Mononuclear cell (primary cell): ENCODE measurements around the gene MEGF11. TPM values are rescaled to one million over a fixed set of nuclear protein-coding genes. Genes with fewer than 3 reads are reported as not detected.

Experiments
- H3K27me3 ChIP-seq: 2 replicates; pipeline ENCODE4 v1.6.0; 2011; ENCODE audit warnings: low read length, control low read depth; ENCODE audit not compliant: insufficient read depth
- H3K4me1 ChIP-seq: 2 replicates; pipeline ENCODE4 v1.5.1; 2011; ENCODE audit warnings: mild to moderate bottlenecking, low read length, control low read depth; ENCODE audit not compliant: insufficient read depth
- H3K4me3 ChIP-seq: 2 replicates; pipeline ENCODE4 v1.5.1; 2011; ENCODE audit warnings: mild to moderate bottlenecking, low read length, moderate library complexity
- H3K9me3 ChIP-seq: 2 replicates; pipeline ENCODE4 v1.5.1; 2011; ENCODE audit warnings: low read depth, mild to moderate bottlenecking, control low read depth, low read length
- total RNA-seq: library from RNA; depleted of rRNA; stranded (reverse); fragments of >200 nt; gene quantifications from one replicate; pipeline ENCODE4 v1.2.3, GENCODE V29; 2012

Gene MEGF11
- total RNA-seq, 1 donor, result not detected

DNA sequence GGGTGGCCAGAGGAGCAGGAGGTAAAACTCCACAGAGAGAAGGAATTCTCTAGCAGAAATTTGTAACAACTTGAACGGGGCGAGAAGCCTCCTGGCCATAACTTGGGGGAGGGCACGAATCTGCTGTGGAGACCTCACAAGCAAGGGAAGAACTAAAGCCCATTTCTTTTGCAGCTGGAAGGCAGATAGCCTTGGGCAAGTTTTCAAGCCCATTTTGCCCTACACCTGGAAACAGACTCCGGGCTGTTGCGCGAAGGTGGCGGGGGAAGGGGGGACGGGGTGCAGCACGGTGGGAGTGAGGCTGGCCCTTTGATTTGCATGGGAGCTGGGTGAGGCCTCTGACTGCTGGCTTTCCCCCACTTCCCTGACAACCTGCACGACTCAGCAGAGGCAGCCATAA, 168.8 kb downstream of the MEGF11 start:
- Histone ChIP-seq H3K4me3 (no peak overlapping the region), H3K4me1 (no peaks in the 10 kb centered on the region), H3K9me3 (no peaks in the 10 kb centered on the region), H3K27me3 (no peaks in the 10 kb centered on the region)

GRCh38 chr15:66080717-66081398, 172.7 kb downstream of the MEGF11 start:
- H3K27me3 ChIP-seq, result no peaks in the 10 kb centered on the region
- no peaks in the 10 kb centered on the region for H3K4me1 ChIP-seq
- no peaks in the 10 kb centered on the region for H3K9me3 ChIP-seq
- H3K4me3 ChIP-seq, result no peak overlapping the region

- Histone ChIP-seq H3K9me3 (no peaks in the 10 kb centered on the region), H3K27me3 (no peaks in the 10 kb centered on the region), H3K4me1 (no peaks in the 10 kb centered on the region), H3K4me3 (no peak overlapping the region)
These were observed 174.6 kb downstream of the MEGF11 start for GRCh38 chr15:66078929-66079275.

GRCh38 chr15:66078196-66078928, 175.2 kb downstream of the MEGF11 start:
- H3K4me3 ChIP-seq, result no peak overlapping the region
- no peaks in the 10 kb centered on the region for H3K9me3 ChIP-seq
- no peaks in the 10 kb centered on the region for H3K27me3 ChIP-seq
- H3K4me1 ChIP-seq, result no peaks in the 10 kb centered on the region

GRCh38 chr15:66077320-66077663, 176.3 kb downstream of the MEGF11 start:
- Histone ChIP-seq H3K9me3 (no peaks in the 10 kb centered on the region), H3K27me3 (no peaks in the 10 kb centered on the region), H3K4me1 (no peaks in the 10 kb centered on the region), H3K4me3 (no peak overlapping the region)

DNA sequence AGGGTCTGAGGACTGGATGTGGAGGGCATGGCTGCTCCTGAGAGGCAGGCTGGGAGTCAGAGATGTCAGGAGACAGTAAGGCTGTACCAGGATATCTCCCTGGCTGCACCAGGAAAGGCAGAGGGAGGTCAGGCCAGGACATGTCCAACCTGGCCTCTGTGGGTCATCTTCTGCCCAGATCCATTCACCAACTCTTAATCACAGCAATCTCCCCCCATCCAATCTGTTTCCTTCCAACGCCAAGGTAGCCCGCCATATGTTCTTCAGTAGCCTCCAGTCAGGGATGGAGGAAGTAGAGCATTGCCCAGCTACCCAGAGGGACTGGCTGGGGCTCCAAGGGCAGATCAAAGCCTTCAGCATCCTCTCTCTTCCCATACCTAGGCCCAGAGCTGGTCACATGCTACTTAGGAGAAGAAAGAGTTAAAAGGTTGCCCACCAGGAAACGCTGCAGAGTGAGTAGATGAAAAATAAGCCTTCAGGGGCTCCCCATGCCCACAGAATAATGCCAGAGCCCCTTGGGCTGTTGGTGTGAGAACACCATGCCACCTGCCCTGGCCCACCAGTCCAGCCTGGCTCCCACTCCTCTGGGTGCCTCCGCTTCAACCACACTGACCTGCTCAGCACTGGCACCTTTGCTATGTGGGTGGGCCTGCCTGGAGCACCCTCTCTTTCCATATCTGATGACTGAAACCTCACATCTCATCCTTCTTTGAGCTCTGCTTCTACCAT, 176.8 kb downstream of the MEGF11 start:
- Histone ChIP-seq H3K9me3 (no peaks in the 10 kb centered on the region), H3K4me1 (no peaks in the 10 kb centered on the region), H3K4me3 (no peak overlapping the region), H3K27me3 (no peaks in the 10 kb centered on the region)

DNA sequence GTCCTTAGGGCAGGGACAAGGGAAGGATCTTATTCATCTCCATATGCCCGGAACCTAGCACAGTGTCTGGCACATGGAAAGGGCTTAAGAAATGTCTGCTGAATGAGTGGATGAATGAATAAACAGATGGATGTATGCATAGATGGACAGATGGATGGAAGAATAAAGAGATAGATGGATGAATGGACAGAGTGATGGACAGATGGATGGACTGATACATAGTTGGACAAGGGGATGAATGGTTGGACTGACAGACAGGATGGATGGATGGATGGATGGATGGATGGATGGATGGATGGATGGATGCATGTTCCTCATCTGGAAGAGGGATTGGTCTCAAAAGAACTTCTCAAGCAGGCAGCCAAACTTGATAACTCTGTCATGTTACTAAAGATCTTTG, 177.6 kb downstream of the MEGF11 start:
- H3K27me3 ChIP-seq, result no peaks in the 10 kb centered on the region
- H3K9me3 ChIP-seq, result no peaks in the 10 kb centered on the region
- no peak overlapping the region for H3K4me3 ChIP-seq
- no peaks in the 10 kb centered on the region for H3K4me1 ChIP-seq

DNA sequence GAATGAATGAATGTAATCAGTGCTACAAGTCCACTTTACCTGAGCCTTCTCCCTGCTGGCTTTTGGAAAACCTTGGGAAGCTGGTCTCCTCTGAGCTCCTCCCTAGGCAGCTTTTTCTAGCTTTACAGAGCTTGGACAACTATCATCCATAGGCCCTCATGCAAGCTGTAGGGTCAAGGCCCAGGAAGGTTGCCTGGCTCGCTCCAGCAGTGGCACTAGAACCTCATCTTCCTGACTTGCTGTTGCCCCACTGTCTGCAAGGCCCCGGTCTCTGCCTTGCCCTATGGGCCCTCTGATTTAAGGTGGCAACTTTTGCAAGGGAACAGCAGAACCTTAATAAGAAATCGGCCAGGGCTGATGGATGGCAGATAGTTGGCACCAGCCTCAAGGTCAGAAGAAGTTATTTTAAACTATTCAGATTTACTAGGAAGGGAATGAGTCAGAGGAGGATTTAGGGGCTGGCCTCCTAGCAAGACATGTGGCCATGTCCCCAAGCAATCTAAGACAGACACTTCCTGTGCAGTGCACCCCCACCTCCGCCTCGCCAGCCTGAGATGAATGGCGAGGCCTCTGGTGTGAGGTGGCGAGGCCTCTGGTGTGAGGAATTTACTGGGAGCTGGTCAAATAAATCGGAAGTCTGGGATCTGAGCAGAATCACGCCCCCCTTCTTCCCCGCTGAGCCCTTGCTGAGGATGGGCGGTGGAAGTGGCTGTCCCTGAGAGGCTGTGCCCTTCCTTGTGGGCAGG, 180.8 kb downstream of the MEGF11 start:
- no peaks in the 10 kb centered on the region for H3K9me3 ChIP-seq
- H3K27me3 ChIP-seq, result no peaks in the 10 kb centered on the region
- no peaks in the 10 kb centered on the region for H3K4me1 ChIP-seq

GRCh38 chr15:66071921-66072295, 181.6 kb downstream of the MEGF11 start:
- H3K4me3 ChIP-seq, result no peak overlapping the region
- H3K27me3 ChIP-seq, result no peaks in the 10 kb centered on the region
- no peaks in the 10 kb centered on the region for H3K4me1 ChIP-seq
- H3K9me3 ChIP-seq, result no peaks in the 10 kb centered on the region

More for the DNA sequence above, 180.8 kb downstream of the MEGF11 start:
- no peak overlapping the region for H3K4me3 ChIP-seq

DNA sequence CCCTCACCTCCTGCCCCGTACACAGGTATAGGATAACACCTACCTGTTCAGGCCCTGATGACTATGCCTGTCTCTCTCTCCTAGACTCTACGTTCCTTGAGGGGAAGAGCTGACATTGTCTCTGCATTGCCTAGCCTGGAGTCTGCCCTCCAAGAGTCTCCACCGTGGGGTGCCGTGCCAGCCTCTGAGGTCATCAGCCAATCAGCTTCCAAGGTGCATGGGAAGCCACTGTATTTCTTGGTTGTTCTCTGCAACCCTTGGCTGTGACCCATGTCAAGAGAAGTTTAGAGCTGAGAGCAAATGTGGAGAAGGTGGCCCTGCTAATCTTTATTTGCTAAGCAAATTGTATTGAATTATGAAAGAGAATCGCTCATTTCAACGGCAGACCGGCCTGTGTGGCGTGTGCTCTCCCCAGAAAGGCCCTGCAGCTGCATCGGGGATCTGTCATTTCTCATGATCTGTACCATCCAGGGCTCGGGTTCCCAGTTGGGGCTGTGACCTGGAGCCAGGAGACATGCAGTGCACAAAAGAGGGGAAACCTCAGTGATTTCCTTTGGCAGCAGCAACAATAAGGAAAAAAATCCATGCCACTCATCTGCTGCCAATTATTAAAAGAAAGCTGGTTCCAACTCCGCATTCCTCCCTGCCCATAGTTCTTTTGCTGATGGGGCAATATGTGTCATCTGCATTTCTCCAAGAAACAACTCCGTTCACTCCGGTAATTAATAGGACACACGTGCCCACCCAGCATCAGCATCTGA, 182.2 kb downstream of the MEGF11 start:
- Histone ChIP-seq H3K27me3 (no peaks in the 10 kb centered on the region), H3K4me1 (no peaks in the 10 kb centered on the region), H3K4me3 (no peak overlapping the region)

GRCh38 chr15:66070220-66070934, 183.2 kb downstream of the MEGF11 start:
- Histone ChIP-seq H3K27me3 (no peaks in the 10 kb centered on the region), H3K4me3 (no peak overlapping the region), H3K9me3 (no peaks in the 10 kb centered on the region), H3K4me1 (no peaks in the 10 kb centered on the region)

More for the DNA sequence above, 182.2 kb downstream of the MEGF11 start:
- H3K9me3 ChIP-seq, result no peaks in the 10 kb centered on the region

DNA sequence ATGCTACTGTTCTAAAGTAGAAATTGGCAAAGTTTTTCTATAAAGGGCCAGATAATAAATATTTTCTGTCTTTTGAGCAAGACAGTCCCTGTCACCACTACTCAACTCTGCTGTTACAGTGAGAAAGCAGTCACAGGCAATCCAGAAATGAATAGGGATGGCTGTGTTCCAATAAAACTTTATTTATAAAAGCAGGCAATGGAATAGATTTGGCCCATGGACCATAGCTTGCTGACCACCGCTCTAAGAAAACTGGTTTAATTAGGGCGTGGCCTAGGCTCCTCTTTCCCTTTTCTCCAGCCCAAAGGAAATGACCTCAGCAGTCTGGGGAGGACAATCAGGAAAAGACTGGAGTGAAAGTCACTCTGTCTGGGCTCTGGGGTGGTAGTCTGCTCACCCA, 183.8 kb downstream of the MEGF11 start:
- Histone ChIP-seq H3K9me3 (no peaks in the 10 kb centered on the region), H3K27me3 (no peaks in the 10 kb centered on the region), H3K4me3 (no peak overlapping the region), H3K4me1 (no peaks in the 10 kb centered on the region)

DNA sequence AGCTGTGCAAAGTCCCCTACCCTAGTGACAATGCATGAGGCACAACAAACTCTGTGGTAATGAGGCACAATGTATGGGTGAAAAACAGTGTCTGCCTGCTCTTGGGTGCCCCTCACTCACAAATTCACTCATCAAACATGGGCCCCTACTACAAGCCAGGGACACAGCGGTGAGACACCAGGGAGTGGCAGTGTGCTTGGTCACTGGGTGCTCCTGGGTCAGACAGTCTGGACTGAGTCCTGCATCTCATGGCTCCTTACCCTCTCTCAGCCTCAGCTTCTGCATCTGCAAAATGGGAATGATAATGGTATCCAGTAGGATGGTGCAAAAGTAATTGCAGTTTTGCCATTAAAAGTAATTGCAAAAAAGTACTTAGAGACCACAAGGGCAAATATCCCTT, 184.7 kb downstream of the MEGF11 start:
- Histone ChIP-seq H3K27me3 (no peaks in the 10 kb centered on the region), H3K9me3 (no peaks in the 10 kb centered on the region), H3K4me3 (no peak overlapping the region), H3K4me1 (no peaks in the 10 kb centered on the region)

DNA sequence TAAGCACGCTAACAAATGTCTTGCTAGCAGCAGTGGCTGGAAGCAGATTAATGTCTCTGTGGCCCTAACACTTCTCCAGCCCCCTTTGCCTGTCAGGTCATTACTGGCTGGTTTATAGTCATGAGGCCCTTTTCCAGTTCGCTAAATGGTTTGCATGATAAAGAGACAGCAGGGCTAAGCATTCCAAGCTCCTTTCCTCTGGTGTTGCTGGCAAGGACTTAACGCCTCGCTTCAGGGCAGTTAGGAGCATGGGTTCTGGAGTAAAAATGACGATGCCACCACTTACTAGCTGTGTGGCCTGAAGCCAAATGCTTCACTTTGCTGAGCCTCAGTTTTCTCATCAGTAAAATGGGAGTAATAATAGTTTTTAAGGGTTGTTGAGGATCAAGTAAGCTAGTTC, 185.9 kb downstream of the MEGF11 start:
- H3K9me3 ChIP-seq, result no peaks in the 10 kb centered on the region
- H3K27me3 ChIP-seq, result no peaks in the 10 kb centered on the region
- no peaks in the 10 kb centered on the region for H3K4me1 ChIP-seq
- no peak overlapping the region for H3K4me3 ChIP-seq
